GM21723 (cell line): Measurements from ENCODE around the gene HEXIM1.

Source experiments
- ATAC-seq: cut with Tn5 transposase; IDR thresholded peaks from one replicate; pipeline ENCODE4 v1.9.1; 2021; ENCODE audit warnings: mild to moderate bottlenecking, moderate library complexity; ENCODE audit not compliant: unreplicated experiment

Gene HEXIM1

GRCh38 chr17:45128989-45129388 is 19.3 kb upstream of the HEXIM1 start:
- no peak for ATAC-seq

- no peak for ATAC-seq
Measured at GRCh38 chr17:45129426-45129939, 18.8 kb upstream of the HEXIM1 start.

GRCh38 chr17:45129940-45130680 is 18.2 kb upstream of the HEXIM1 start:
- ATAC-seq: no peak

- no peak for ATAC-seq
Measured at GRCh38 chr17:45130681-45131615, 17.3 kb upstream of the HEXIM1 start.

GRCh38 chr17:45131616-45132319 is 16.5 kb upstream of the HEXIM1 start:
- ATAC-seq: no peak

- ATAC-seq: no peak
Measured at GRCh38 chr17:45132320-45132571, 16.0 kb upstream of the HEXIM1 start, which contains the start of gene PLCD3. PLCD3 (minus strand) TSS chr17:45132515; CDS start chr17:45132410, 105 bp downstream.

- ATAC-seq: peak; percentile 33
Measured at GRCh38 chr17:45132572-45133463, 15.5 kb upstream of the HEXIM1 start.

GRCh38 chr17:45135192-45135977 is 12.9 kb upstream of the HEXIM1 start, which contains the start of gene ACBD4:
ACBD4 (plus strand) TSS chr17:45135687; CDS start chr17:45136145, 458 bp downstream.
- ATAC-seq: peak; percentile 77

GRCh38 chr17:45135978-45136791 is 12.1 kb upstream of the HEXIM1 start:
- no peak for ATAC-seq

GRCh38 chr17:45136846-45137560 is 11.3 kb upstream of the HEXIM1 start:
- no peak for ATAC-seq

- no peak for ATAC-seq
Measured at GRCh38 chr17:45137561-45138305, 10.5 kb upstream of the HEXIM1 start.

GRCh38 chr17:45138911-45139532 is 9.3 kb upstream of the HEXIM1 start:
- ATAC-seq: no peak

- ATAC-seq: no peak
Measured at GRCh38 chr17:45139533-45139920, 8.7 kb upstream of the HEXIM1 start.

- no peak for ATAC-seq
Measured at GRCh38 chr17:45143094-45143670, 5.1 kb upstream of the HEXIM1 start.

GRCh38 chr17:45143767-45144198 is 4.5 kb upstream of the HEXIM1 start:
- no peak for ATAC-seq
